GM21576 (cell line): ENCODE data around the gene SLC5A1.
"Not testable (repeated sequence)": the region's sequence is repeated elsewhere in the genome, so short reads cannot be mapped to it uniquely, and the experiment has no call there.

ENCODE experiments used
- ATAC-seq: cut with Tn5 transposase; IDR thresholded peaks from one replicate; pipeline ENCODE4 v1.9.1; 2021; ENCODE audit warnings: mild to moderate bottlenecking, moderate library complexity; ENCODE audit not compliant: unreplicated experiment

Gene SLC5A1

DNA sequence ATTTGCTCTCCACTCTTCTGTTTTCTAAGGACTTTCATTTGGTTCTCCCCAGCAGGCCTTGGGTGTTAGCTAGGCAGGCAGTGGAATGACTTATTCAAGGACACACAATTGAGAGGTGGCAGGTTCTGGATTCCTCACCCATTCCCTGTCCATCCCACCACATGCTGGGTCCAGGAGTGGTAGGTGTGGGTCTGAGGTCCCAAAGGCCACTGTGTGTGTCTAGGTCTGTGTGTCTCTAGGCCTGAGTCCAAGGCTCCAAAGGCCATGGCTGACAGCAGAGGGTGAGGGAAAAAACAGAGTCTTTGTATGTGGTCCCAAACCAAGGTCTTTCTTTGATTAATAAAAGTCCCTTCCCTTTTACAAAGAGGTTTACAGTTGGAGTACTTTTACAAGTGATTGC is 40.8 kb downstream of the SLC5A1 start:
- no peak for ATAC-seq

DNA sequence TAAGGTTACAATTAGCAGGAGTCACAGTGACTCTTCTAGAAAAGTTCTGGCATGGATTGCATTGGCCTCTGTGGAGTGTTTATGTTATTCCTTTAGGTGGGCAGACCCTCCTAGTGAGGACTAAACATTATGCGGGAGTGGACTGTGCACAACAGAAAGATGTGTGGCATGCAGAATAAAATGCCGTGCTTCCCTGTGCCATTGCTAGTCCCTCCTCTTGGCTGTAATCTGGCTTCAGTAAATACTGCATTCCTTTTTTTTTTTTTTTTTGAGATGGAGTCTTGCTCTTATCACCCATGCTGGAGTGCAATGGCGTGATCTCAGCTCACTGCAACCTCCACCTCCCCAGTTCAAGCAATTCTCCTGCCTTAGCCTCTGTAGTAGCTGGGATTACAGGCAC is 45.0 kb downstream of the SLC5A1 start:
- no peak for ATAC-seq

DNA sequence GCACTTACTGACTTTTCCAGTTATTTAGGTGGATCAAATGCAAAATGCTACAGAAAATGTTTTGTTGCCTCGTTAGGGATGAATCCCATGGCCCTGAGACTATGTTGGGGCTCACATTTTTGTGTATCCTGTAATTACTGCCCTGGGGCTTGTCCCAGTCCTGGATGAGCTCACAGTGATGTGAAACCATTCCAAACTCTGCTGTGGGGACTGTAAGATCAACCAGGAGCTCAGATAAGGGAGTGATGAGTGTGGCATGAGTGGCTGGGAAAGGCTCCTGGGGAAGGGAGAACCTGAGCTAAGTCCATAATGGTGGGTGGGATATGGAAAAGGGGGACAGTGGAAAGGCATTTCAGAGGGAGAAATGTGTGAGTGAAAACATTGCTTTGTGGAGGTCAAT is 54.0 kb downstream of the SLC5A1 start:
- ATAC-seq: no peak

DNA sequence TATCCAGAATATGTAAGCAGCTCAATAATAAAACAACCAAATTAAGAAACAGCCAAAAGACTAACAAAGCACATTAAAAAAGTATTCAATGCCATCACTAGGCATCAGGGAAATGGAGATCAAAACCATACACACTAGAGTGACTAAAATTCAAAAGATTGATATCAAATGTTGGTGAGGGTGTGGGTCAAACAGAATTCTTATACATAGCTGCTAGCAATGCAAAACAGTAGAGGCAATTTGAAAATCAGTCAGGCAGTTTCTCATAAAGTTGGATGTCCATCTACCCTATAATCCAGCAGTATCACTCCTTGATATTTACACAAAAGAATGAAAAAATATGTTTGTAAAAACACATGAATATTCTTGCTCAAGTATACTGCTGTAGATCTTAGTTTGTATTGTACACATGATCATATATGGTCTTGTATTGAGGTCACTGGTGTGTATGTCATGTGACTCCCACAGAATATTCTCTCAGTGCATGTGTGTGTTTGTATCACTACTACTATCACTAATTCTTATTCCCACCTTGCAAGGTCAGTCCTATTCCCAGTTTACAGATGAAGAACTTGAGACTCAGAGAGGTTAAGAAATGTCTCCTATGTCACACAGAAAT is 54.9 kb downstream of the SLC5A1 start:
- ATAC-seq: no peak

DNA sequence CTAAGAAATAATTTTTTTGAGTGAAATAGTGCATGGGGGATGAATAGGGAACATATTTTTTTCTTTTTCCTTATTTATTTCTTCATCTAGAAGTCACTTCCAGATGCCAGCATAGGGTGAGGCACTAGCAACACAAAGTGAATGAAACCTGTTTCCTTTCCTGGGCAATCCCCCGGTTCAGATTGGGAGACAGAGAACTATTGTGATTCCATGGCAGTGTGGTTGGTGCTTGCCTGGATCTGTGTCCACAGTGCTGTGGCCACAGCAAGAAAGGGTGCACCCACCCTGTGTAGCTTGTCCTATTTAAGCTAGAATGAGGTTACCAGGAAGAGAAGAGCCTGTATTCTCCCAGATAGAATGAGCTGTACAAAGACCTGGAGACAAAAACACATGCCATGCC is 57.6 kb downstream of the SLC5A1 start:
- no peak for ATAC-seq

DNA sequence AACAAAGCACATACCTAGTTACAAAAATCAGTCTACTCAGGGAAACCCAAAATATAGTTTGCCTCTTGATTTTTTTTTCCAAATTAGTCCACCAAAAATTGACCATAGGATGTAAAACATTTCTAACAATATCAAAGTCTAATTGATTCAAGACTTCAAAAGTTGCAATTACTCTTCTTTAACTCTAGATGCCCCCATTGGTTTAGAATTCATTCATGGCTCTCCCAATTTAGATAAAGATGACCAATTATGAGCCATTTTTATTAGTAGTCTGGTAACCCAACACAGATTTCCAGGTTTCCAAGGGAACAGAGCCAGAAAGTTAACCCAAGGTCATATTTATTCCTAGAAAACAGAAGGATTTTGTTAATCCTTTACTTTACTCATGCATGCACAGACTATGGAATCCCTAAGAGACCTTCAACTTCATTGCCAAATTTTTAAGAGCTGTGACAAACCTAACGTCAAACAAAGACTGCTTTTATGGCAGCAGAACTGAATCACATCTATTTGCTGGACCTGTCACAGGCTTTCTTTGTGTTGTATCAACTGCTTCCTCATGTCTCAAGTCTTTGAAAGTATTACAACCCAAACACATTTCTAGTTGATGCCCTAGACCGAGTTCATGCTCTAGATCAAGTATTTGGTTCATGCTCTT is 60.7 kb downstream of the SLC5A1 start:
- ATAC-seq: no peak

DNA sequence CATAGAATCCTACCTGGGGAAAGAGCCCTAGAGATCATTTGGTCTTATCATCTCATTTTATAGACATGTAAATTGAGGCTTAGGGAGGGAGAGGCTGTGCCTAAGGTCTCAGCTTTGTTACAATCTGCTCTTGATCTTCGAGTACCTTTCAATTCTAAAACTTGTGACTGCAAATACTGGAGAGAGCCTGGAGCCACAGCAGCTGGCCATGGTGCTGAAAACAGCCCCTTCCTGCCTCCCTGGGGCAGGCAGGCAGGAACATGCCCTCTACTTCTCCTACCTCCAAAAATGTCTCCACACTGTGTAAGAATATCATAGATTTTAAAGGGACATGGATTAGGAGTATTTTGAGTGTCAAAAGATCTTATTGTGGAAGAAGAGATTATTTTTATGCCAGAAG is 63.9 kb downstream of the SLC5A1 start:
- no peak for ATAC-seq

DNA sequence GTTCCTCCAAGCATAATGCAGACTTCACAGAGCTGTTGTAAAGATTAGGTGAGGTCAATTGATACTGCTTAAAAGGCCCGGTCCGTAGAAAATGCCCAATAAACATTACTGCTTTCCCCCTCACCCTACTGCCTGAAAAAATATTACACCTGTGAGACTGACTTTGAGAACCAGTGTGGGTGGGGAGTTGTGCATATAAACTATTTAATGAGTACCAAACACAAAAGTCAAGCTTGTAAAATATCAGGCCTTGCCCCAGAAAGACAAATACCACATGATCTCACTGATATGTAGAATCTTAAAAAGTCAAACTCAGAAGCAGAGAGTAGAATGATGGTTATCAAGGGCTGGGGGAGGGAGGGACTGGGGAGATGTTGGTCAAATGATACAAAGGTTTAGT is 69.3 kb downstream of the SLC5A1 start:
- ATAC-seq: no peak

DNA sequence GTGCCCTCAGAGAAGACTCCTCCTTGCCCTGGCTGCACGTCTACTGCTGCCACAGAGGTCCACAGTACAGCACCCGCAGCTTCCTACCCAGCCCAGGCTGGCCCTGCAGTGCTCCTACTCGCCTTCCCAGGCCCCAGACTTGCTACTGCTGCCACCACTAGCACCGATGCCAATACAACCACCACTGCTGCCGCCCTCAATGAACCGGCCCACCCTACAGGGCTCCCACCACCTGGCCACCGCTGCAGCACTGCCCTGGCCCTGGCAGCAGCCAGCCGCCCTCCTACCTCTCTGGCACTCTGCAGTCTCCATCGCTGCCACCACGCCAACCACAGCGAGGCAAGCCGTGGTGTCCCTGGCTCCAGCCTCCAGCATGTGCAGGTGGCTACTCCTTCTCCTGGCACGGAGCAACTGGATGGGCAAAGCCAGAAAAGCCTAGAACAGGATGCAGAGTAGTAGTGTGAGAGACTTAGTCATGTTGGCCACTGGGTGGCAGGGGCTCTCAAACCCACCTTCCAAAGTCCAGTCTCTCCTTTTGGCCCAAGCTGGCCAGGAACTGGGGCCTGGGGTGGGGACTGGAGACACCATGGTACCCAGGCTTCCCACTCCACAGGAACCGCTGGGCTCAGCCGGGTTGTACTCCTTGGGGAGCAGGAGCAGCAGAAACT is 76.6 kb downstream of the SLC5A1 start:
- ATAC-seq: no peak

DNA sequence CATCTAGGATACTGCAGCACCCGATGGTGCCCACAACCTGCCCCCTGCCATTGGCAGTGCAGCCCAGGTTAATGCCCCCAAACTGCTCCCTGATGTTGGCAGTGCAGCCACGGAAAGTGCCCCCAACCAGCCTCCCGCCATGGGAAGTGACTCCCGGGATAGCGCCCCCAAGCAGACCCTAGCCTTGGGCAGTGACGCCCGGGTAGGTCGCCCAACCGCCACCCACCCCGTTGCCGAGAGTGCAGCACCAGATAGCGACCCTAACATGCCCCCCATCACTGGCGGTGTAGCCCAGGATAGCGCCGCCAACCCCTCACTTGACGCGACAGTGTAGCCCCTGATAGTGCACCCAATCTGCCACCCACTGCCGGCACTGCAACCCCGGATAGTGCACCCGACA is 77.5 kb downstream of the SLC5A1 start:
- ATAC-seq: no peak

DNA sequence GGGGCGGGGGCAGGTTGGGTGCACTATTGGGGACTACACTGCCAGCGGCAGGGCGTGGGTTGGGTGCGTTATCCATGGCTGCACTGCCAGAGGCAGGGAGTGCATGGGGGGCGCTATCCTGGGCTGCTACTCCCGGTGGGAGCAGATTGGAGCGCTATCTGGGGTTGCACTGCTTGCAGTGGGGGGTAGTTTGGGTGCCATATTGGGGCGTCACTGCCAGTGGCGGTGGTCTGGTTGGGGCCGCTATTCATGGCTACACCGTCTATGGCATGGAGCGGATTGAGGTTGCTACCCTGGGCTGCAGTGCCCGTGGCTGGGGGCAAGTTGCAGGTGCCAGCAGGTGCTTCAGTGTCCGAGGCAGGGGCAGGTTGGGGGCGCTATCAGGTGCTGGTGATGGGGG is 79.8 kb downstream of the SLC5A1 start:
- ATAC-seq: no peak

DNA sequence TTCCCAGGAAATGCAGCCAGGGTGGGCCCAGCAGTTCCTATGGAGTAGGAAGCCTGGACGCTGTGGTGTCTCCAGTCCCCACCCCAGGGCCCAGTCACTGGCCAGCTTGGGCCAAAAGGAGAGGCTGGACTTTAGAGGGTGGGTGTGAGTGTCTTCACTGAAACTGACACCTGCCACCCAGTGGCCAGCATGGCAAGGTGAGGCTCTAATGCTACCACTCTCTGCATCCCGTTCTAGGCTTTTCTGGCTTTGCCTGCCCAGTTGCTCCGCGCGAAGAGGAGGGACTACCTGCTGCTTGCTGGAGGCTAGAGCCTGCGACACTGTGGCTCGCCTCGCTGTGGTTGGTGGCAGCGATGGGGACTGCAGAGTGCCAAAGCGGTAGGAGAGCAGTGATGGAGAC is 80.6 kb downstream of the SLC5A1 start:
- no peak for ATAC-seq

DNA sequence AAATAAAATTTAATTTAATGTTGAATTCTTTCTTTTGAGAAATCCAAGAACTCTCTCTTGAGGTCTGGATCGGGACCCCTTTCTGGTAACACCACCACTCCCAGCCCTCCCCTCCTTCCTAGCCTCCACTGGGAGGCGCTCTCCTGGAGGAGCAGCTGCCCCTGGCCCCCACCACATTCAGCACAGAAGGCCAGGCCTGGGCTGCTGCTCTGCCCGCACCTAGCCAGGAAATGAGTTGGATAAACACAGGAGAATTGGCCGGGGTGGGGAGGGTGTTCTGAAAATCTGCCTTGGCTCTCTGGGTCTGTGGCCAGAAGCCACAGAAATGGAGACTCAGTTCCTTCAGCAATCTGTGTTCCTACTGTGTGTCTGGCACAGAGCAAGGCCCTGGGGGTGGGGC is 84.8 kb downstream of the SLC5A1 start:
- no peak for ATAC-seq

DNA sequence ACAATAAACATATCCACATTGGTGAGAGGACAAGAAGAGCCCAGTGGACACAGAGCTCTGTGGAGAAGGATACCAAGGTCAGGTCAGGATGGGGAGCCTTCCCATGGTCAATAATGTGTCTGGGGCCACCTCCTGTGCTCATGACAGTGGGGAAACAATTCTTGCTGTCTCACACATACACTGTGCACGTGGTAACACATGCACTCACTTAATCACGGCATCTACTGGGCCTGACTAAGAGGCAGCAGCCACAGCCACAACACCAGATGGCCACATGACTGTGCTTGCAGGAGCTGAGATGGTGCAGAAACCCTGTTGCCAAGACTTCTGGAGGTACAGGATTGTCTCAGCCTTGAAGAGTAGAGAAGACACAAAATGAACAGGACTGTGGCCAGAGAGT is 87.4 kb downstream of the SLC5A1 start:
- ATAC-seq: no peak

DNA sequence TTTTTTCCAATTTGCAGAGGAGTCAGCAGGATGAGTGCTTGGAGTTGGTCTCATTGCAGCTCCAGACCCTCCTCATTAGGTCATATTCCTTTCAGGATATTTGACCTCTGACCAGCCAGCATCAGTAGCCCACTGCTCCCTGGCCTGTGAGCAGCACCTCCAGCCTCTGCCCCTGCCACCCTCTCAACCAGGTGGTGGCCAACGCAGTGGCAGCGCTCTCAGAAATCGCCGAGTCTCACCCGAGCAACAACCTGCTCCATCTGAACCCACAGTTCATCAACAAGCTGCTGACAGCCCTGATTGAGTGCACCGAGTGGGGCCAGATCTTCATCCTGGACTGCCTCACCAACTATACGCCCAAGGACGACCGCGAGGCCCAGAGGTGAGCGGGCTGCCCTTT is 89.1 kb downstream of the SLC5A1 start:
- ATAC-seq: no peak

DNA sequence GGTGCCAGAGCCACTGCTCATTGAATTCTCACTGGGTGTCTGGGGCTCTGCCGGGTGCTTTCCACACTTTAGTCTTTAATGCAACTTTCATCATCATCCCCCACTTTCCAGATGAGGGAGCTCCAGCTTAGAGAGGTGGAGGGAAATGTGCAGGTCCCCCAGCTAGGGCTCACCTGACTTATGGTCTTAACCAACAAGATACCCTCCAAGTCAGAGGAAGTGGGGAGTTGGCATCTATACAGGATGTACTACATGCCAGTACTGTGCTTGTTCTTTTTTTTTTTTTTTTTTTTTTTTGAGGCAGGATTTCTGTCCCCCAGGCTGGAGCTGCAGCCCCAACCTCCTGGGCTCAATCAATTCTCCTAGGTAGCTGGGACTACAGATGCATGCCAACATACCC is 89.7 kb downstream of the SLC5A1 start:
- no peak for ATAC-seq

DNA sequence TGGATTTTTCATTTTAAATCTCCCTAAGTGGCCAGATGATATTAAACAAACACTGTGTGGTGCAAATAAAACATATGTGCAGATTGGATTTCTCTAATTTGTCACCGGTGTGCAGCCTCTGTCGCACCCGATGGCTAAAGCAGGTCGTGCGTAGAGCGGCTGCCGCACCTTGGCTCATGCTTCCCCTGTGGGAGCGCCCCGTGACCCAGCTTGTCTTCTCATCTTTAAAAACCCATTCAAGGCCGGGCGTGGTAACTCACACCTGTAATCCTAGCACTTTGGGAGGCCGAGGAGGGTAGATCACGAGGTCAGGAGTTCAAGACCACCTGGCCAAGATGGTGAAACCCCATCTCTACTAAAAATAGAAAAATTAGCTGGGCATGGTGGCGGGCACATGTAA is 91.7 kb downstream of the SLC5A1 start:
- not testable (repeated sequence) for ATAC-seq

DNA sequence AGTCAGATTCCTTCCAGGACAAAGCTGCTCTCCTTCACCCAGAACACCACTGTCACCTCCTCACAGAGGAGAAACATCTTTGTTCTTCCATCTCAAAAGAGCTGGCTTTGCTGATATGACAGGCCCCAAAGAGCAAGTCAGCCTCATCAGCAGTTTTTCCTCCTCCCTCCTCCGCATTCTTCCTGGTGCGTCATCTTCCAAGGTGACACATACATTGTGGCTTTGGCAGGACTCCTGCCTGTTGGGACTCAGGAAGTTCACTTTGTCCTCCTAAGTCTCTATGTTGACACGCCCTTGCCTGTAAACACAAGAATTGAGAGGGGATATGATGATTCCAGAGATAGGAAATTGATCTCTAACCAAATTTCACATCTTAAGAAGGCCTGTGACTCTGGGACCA is 92.9 kb downstream of the SLC5A1 start:
- not testable (repeated sequence) for ATAC-seq

DNA sequence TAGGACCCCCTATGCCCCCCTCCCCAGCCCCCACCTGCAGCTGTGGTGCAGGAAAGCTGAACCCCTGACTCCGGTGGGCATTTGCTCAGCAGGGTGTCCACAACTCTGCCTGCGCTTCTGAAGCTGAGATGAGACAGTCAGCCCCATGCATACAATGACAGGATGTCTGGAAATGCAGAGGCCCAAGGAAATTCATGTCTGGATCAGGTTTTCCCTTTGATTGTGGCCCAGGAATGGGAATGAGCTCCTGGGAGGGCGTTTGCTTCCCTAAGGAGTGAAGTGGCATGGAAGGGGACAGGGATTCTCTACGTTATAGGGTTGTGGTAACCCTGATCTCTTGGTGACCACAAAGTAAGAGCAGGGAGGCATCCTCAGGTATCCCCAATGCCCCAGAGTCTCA is 93.8 kb downstream of the SLC5A1 start:
- not testable (repeated sequence) for ATAC-seq

DNA sequence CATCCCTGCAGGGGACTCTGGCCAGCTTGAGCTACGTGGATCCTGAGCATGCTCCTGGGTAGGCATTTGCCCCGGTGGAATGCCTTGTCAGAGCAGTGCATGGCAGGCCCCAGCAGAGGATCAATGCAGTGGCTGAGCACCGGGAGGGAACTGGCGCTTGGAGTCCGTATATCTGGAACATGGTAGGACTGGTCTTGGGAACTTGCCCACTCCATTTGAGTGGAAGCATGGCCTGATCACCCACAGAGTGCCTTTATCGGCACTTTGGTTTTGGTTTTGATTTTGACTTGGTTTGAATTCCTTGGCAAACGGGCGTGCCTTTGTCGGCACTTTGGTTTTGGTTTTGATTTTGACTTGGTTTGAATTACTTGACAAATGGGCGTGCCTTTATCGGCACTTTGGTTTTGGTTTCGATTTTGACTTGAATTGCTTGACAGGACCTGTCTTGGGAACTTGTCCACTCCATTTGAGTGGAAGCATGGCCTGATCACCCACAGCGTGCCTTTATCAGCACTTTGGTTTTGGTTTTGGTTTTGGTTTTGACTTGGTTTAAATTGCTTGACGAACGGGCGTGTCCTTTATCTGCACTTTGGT is 94.8 kb downstream of the SLC5A1 start:
- ATAC-seq: not testable (repeated sequence)

DNA sequence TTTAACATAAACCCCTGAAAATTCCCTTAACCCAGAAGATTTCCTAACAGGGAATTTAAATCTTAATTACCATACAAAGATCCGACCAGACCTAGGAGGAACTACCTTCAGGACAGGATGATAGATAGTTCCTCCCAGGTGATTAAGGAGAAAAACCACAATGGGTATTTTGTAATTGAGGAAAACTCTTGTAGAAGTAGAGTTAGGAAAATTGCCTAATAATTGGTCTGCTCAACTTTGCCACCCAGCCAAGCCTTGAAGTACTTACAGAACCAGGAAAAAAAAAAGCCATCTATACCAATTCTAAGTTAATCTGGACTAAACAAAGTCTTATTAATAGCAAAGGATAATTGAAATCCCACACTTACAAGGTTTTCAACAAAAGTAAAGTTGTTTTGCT is 95.5 kb downstream of the SLC5A1 start:
- not testable (repeated sequence) for ATAC-seq

DNA sequence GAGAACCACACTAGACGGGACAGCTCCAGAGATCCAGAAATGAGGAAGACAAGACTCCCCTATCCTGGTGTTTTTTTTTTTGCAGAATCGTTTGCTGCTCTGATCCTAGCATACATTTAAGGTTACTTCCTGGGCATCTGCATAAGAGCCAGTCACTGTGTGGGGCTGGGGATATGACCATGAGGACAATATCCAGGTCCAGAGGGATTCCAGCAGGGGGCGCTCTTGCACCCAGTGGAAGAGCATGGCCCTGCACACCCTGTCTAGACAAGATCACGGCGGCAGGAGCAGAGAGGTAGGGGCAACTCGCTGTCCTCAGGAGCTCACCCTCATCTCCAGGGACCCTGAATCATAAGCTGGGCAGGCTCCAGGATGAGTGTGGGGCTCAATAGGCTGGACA is 97.6 kb downstream of the SLC5A1 start:
- ATAC-seq: not testable (repeated sequence)
